ENCODE results near the gene RDM1.

- TF ChIP-seq CTCF (IDR thresholded peaks at IDR 0.05) = no peak
- TF ChIP-seq POLR2A (IDR thresholded peaks at IDR 0.05) = no peak
- no peak for TF ChIP-seq POLR2AphosphoS5 (IDR thresholded peaks at IDR 0.05)
Measured at GRCh38 chr17:35907691-35908090, 22.9 kb downstream of the RDM1 start.

Data from stomach (tissue), 4 donors.